PFSK-1 (cell line): ENCODE data around the gene SLC4A1.

Experiments
- FOXP2 ChIP-seq: optimal IDR thresholded peaks from 2 replicates; pipeline ENCODE3; 2011; ENCODE audit warnings: borderline replicate concordance, control low read depth, inconsistent platforms; ENCODE audit not compliant: insufficient read depth; ENCODE audit errors: extremely low read length, extremely low read depth
- POLR2AphosphoS5 ChIP-seq: IDR thresholded peaks from 2 replicates; pipeline ENCODE4 v1.6.1; 2012; ENCODE audit warnings: low read depth, mild to moderate bottlenecking, control low read depth, low read length, moderate library complexity
- REST ChIP-seq, 2 experiments: IDR thresholded peaks; 2 replicates each; pipeline versions ENCODE4 v1.6.1 to v1.8.0; 2011 to 2012; ENCODE audit warnings: low read depth in 2 of 2, low read length in 2 of 2, control low read depth in 1 of 2, inconsistent platforms in 1 of 2, mild to moderate bottlenecking in 1 of 2, moderate library complexity in 1 of 2; ENCODE audit not compliant: insufficient read depth in 1 of 2
- SIN3A ChIP-seq: IDR thresholded peaks from 2 replicates; pipeline ENCODE4 v1.6.1; 2012; ENCODE audit warnings: mild to moderate bottlenecking, low read length, moderate library complexity, borderline replicate concordance; ENCODE audit not compliant: insufficient read depth
- TAF1 ChIP-seq: IDR thresholded peaks from 2 replicates; pipeline ENCODE4 v1.6.1; 2012; ENCODE audit warnings: low read length, control low read depth, borderline replicate concordance; ENCODE audit not compliant: insufficient read depth

Gene SLC4A1

GRCh38 chr17:44280392-44280937 lies 12.5 kb upstream of the SLC4A1 start:
- TF ChIP-seq POLR2AphosphoS5, result no peak
- no peak for TF ChIP-seq REST (IDR thresholded peaks at IDR 0.05; ENCODE audit: insufficient read depth in 1 of 2, low read depth in 2 of 2, low read length in 2 of 2)
- no peak for TF ChIP-seq FOXP2
- TF ChIP-seq TAF1, result no peak
- no peak for TF ChIP-seq SIN3A

GRCh38 chr17:44279666-44280391 lies 11.9 kb upstream of the SLC4A1 start:
- TF ChIP-seq REST (IDR thresholded peaks at IDR 0.05; ENCODE audit: insufficient read depth in 1 of 2, low read depth in 2 of 2, low read length in 2 of 2) (peak in 1 of 2 experiments; percentile 59; a peak in 2 of 4 replicates), POLR2AphosphoS5 (peak; percentile 62), FOXP2 (peak; percentile 85), TAF1 (no peak), SIN3A (0 out of 2 replicates have a peak, but pooled peaks have one; percentile 62)

- TF ChIP-seq SIN3A (no peak), TAF1 (no peak), REST (IDR thresholded peaks at IDR 0.05; ENCODE audit: insufficient read depth in 1 of 2, low read depth in 2 of 2, low read length in 2 of 2) (no peak), FOXP2 (no peak), POLR2AphosphoS5 (no peak)
These were observed 11.4 kb upstream of the SLC4A1 start for GRCh38 chr17:44279346-44279665.

GRCh38 chr17:44277976-44278375 lies 10.0 kb upstream of the SLC4A1 start:
- TF ChIP-seq SIN3A (no peak), FOXP2 (no peak), TAF1 (no peak), REST (IDR thresholded peaks at IDR 0.05; ENCODE audit: insufficient read depth in 1 of 2, low read depth in 2 of 2, low read length in 2 of 2) (no peak), POLR2AphosphoS5 (no peak)

GRCh38 chr17:44273607-44274006 lies 5.7 kb upstream of the SLC4A1 start:
- TF ChIP-seq REST (IDR thresholded peaks at IDR 0.05; ENCODE audit: insufficient read depth in 1 of 2, low read depth in 2 of 2, low read length in 2 of 2), result no peak
- TF ChIP-seq SIN3A, result no peak
- TF ChIP-seq TAF1, result no peak
- no peak for TF ChIP-seq FOXP2
- TF ChIP-seq POLR2AphosphoS5, result no peak
